PFSK-1 (cell line): ENCODE results near the gene CORIN.

ENCODE experiments used
- FOXP2 ChIP-seq: optimal IDR thresholded peaks from 2 replicates; pipeline ENCODE3; 2011; ENCODE audit warnings: borderline replicate concordance, control low read depth, inconsistent platforms; ENCODE audit not compliant: insufficient read depth; ENCODE audit errors: extremely low read length, extremely low read depth
- POLR2AphosphoS5 ChIP-seq: IDR thresholded peaks from 2 replicates; pipeline ENCODE4 v1.6.1; 2012; ENCODE audit warnings: low read depth, mild to moderate bottlenecking, control low read depth, low read length, moderate library complexity
- SIN3A ChIP-seq: IDR thresholded peaks from 2 replicates; pipeline ENCODE4 v1.6.1; 2012; ENCODE audit warnings: mild to moderate bottlenecking, low read length, moderate library complexity, borderline replicate concordance; ENCODE audit not compliant: insufficient read depth
- TAF1 ChIP-seq: IDR thresholded peaks from 2 replicates; pipeline ENCODE4 v1.6.1; 2012; ENCODE audit warnings: low read length, control low read depth, borderline replicate concordance; ENCODE audit not compliant: insufficient read depth
- TF ChIP-seq, protein P1 (sequence below), 2 experiments: IDR thresholded peaks; 2 replicates each; pipeline versions ENCODE4 v1.6.1 to v1.8.0; 2011 to 2012; ENCODE audit warnings: low read depth in 2 of 2, low read length in 2 of 2, control low read depth in 1 of 2, inconsistent platforms in 1 of 2, mild to moderate bottlenecking in 1 of 2, moderate library complexity in 1 of 2; ENCODE audit not compliant: insufficient read depth in 1 of 2

The CORIN gene

GRCh38 chr4:47704693-47705325, 133.1 kb downstream of the CORIN start:
- TF ChIP-seq POLR2AphosphoS5 (no peak), SIN3A (no peak), TAF1 (no peak), FOXP2 (no peak)
- TF ChIP-seq, protein P1, sequence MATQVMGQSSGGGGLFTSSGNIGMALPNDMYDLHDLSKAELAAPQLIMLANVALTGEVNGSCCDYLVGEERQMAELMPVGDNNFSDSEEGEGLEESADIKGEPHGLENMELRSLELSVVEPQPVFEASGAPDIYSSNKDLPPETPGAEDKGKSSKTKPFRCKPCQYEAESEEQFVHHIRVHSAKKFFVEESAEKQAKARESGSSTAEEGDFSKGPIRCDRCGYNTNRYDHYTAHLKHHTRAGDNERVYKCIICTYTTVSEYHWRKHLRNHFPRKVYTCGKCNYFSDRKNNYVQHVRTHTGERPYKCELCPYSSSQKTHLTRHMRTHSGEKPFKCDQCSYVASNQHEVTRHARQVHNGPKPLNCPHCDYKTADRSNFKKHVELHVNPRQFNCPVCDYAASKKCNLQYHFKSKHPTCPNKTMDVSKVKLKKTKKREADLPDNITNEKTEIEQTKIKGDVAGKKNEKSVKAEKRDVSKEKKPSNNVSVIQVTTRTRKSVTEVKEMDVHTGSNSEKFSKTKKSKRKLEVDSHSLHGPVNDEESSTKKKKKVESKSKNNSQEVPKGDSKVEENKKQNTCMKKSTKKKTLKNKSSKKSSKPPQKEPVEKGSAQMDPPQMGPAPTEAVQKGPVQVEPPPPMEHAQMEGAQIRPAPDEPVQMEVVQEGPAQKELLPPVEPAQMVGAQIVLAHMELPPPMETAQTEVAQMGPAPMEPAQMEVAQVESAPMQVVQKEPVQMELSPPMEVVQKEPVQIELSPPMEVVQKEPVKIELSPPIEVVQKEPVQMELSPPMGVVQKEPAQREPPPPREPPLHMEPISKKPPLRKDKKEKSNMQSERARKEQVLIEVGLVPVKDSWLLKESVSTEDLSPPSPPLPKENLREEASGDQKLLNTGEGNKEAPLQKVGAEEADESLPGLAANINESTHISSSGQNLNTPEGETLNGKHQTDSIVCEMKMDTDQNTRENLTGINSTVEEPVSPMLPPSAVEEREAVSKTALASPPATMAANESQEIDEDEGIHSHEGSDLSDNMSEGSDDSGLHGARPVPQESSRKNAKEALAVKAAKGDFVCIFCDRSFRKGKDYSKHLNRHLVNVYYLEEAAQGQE (IDR thresholded peaks at IDR 0.05; ENCODE audit: insufficient read depth in 1 of 2, low read depth in 2 of 2, low read length in 2 of 2) = no peak

DNA sequence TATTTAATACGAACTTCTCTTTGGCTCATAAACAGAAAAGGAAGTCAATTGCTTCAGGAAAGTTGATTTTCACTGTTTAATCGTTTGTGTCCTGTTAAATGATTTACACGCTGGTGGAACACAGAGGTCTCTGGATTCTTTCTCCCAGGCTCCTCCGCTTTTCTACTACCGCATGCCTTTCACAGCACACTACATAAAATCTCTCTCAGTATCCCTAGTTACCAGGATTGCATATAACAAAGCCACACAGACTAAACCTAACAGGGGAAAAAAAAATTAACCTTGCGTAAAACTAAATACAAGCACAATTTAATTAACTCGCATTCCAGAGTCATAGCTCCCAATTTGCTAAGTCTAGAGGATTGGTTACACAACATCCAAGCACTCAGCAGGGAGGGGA, 133.9 kb downstream of the CORIN start:
- TF ChIP-seq SIN3A = no peak
- TF ChIP-seq TAF1 = no peak
- no peak for TF ChIP-seq POLR2AphosphoS5
- TF ChIP-seq, protein P1 (IDR thresholded peaks at IDR 0.05; ENCODE audit: insufficient read depth in 1 of 2, low read depth in 2 of 2, low read length in 2 of 2) = no peak
- no peak for TF ChIP-seq FOXP2

GRCh38 chr4:47703008-47703407, 134.9 kb downstream of the CORIN start:
- no peak for TF ChIP-seq TAF1

DNA sequence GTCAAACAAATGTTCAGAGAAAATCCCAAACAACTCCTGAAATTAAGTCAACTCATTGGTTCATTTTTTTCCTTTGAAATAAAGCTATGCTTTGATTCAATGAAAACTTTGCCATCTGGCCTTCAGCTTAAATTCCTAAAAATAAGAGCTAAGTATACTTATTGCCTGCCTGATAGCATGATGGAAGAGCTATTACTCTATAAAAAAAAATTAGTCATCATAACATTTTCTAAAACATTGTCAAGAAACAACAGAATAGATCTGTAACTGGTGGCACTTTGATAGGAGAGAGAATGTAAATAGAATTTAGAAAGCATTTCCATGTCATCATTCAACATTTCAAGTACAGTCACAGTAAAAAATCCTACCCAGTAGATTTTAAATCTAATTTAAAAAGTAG, 136.6 kb downstream of the CORIN start:
- TF ChIP-seq POLR2AphosphoS5 (no peak), TAF1 (no peak), FOXP2 (no peak), SIN3A (no peak)
- TF ChIP-seq, protein P1 (IDR thresholded peaks at IDR 0.05; ENCODE audit: insufficient read depth in 1 of 2, low read depth in 2 of 2, low read length in 2 of 2) = no peak

DNA sequence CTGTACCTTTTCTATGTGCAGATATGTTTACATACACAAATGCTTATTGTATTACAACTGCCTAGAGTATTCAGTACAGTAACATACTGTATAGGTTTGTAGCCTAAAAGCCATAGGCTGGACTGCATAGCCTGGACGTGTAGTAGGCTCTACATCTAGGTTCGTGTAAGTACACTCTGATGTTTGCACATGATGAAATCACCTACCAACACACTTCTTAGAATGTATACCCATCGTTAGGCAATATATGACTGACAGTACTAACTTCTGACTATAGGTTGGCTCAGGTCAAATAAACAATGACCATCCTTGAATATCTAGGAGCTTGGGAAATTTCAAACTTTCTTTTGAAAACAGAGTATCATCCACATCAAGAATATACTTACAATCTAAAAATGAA, 139.0 kb downstream of the CORIN start:
- TF ChIP-seq, protein P1 (IDR thresholded peaks at IDR 0.05; ENCODE audit: insufficient read depth in 1 of 2, low read depth in 2 of 2, low read length in 2 of 2) = no peak
